Pons (tissue), 1 donor: ENCODE measurements around the gene LASP1.
"Not testable (repeated sequence)": the region's sequence is repeated elsewhere in the genome, so short reads cannot be mapped to it uniquely, and the experiment has no call there.

ENCODE experiments used
- DNase-seq: peaks from one replicate; pipeline ENCODE4 v3.0.0-alpha.2; 2016; ENCODE audit warnings: low spot score

Gene LASP1

DNA sequence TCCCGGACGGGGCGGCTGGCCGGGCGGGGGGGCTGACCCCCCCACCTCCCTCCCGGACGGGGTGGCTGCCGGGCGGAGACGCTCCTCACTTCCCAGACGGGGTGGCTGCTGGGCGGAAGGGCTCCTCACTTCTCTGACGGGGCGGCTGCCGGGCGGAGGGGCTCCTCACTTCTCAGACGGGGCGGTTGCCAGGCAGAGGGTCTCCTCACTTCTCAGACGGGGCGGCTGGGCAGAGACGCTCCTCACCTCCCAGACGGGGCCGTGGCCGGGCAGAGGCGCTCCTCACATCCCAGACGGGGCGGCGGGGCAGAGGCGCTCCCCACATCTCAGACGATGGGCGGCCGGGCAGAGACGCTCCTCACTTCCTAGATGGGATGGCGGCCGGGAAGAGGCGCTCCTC lies 60.9 kb downstream of the LASP1 start:
- DNase-seq, result not testable (repeated sequence)

DNA sequence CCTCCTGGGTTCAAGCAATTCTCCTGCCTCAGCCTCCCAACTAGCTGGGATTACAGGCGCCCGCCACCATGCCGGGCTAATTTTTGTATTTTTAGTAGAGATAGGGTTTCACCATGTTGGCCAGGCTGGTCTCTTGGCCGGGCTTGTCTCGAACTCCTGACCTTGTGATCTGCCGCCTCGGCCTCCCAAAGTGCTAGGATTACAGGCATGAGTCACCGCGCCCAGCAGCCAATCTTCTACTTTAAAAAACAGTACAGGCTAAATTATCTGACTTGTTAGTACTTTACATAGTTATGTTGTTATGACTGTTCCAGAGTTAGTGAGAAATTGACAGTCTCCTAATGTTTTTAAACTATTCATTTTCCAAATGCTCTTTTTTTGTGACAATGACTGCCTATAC lies 64.1 kb downstream of the LASP1 start:
- not testable (repeated sequence) for DNase-seq

DNA sequence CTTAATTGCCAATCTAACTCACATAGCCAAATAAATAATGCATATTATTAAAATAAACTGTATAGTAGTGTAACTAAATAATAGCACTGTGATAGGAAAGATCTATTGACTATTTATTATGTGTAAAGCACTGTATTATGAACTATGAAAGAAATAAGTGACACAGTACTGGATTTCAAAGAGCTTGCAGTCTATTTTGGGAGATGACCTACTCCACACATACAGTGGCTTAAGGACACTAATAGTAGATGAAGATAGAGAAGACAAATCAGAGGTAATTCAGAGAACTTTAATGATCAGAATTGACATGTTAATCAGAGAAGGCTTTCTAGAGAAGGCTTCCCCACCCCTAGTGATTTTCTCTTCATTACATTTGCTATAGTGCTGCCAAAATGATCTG lies 70.1 kb downstream of the LASP1 start:
- no peak for DNase-seq

DNA sequence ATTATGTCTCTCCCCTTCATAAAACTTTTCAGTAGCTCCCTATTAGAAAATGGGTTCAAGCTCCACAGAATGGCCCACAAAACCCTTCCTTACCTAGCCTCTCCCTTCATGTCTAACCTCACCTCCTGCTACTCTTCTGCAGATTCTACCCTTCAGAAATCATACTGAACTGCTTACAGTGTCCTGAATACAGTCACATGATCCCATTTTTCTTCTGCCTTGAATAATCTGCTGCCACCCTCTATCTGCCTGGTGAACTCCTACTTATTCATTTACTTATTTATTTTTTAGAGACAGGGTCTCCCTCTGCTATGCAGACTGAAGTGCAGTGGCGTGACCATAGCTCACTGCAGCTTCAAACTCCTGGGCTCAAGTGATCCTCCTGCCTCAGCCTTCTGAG lies 70.5 kb downstream of the LASP1 start:
- DNase-seq, result no peak

- no peak for DNase-seq
Measured at GRCh38 chr17:38942696-38943334, 73.0 kb downstream of the LASP1 start.

DNA sequence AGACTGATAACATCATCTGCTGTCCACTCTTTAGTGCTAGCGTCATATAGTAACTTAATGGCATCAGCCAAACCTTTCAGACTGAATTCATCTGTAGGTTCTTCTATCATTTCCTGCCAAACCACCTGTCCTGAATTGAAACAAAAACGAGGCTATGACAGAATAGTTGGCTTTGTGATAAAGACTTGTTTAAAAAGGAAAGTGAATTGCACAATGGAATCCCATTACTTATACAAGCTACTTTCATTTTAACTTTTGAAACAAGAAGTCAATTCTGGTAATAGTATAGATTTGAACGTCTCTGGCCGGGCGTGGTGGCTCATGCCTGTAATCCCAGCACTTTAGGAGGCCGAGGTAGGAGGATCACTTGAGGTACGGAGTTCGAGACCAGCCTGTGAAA lies 73.7 kb downstream of the LASP1 start:
- DNase-seq, result no peak

GRCh38 chr17:38947189-38947588 lies 77.3 kb downstream of the LASP1 start:
- DNase-seq, result no peak

- not testable (repeated sequence) for DNase-seq
Measured at GRCh38 chr17:38953800-38954199, 83.9 kb downstream of the LASP1 start.

DNA sequence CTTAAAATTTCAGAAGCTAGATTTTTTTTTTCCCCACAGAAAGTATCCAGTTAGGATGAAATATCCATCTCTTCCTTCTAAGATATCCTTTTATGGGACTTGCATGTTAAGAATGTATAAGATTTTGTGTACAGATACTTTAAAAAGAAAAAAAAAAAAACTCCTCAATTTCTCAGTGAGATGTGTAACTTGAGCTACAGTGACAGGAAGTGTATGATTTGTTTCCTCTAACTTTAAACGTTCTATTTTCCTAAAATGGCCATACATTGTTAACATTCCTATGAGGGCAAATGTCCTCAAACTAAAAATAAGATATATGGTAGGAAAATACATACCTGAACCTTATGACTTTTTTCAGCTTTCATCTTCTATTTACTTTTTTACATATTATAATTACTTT lies 88.5 kb downstream of the LASP1 start:
- no peak for DNase-seq

DNA sequence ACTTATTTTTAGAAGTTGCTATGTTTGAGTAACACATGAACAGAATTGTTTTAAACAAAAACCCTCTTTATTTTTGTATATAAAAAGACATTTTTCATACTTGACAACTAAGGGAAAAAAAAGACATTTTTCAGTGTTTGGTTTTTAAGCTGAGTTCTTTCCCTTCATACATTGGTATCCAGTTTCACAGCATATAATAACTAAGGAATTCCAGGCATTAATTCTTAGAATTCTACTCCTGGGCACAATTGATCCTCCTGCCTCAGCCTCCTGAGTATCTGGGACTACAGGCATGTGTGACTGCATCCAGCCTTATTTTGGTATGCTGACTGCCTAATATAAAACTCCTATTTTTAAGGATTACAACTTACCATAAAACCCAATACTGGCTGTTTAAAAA lies 88.9 kb downstream of the LASP1 start:
- DNase-seq, result no peak

GRCh38 chr17:38959508-38959907 lies 89.7 kb downstream of the LASP1 start:
- DNase-seq, result no peak

GRCh38 chr17:38960402-38960801 lies 90.5 kb downstream of the LASP1 start:
- DNase-seq, result no peak

- DNase-seq, result no peak
Measured at GRCh38 chr17:38961413-38961812, 91.6 kb downstream of the LASP1 start.

DNA sequence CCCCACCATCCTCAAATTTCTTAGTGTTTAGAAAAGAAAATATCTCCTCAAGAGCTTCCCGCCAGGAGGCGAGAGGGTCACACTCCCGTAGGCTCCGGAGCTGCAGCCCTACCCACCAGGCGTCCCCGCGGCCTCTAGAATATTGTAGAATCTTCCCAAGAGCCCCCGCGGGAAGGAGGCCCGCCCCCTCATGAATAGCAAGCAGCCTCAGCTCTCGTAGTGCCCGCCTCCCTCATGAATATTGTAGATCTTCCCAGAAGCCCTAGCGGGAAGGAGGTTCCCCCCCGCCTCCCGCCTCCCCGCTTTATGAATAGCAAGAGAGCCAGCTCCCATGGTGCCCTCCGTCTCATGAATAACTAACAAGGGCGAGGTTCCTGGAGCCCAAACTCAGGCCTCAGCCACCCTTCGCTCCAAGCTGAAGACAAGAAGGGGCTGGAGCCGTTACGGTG lies 97.5 kb downstream of the LASP1 start, which contains the start of gene FBXO47:
FBXO47 (minus strand) TSS at position 114 of the 449 bp plus-strand sequence. CDS start 4,378 bp downstream, outside the sequence.
- DNase-seq, result peak; percentile 92

DNA sequence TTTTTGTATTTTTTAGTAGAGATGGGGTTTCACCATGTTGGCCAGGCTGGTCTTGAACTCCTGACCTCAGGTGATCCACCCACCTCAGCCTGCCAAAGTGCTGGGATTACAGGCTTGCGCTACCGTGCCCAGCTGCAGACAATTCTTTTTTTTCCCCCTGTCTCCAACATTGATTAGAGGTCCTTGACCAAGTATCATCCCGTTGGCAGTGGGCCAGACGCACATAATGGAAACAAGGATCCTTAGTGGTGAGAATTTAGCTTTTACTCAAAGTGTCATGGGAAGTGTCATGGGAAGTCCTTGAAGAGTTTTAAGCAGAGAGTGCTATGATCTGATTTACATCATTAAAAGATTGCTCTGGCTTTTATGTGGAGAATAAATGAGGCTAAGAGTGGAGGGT lies 99.4 kb downstream of the LASP1 start:
- no peak for DNase-seq

DNA sequence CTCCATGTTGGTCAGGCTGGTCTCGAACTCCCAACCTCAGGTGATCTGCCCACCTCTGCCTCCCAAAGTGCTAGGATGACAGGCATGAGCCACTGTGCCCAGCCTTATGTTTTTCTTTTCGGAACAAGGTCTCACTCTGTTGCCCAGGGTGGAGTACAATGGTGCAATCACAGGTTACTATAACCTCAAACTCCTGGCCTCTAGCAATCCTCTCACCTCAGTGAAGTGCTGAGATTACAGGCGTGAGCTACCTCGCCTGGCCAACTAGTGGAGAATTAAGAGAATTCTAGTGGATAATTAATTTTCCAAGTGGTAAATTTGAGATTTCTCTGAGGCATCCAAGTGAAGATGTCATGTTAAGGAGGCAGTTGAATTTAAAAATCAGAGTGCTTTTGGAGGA lies 100.3 kb downstream of the LASP1 start:
- no peak for DNase-seq

DNA sequence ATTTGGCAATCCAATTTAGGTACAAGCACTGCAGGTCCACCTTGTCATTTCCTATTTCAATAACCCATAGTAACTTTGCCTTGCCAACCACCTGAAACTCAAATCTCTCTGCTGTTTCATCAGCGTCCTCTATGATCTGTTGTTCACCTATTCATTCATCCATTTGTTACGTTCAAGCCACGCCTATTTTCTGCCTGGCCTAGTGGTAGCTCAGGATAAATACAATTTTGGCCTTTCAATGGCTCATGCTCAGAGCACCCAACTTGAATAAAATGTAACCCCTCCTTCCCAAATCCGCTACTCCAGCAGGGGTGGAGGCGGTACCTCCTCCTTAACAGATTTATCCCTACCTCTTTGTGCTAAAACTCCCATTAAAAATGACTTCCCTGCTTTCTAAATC lies 100.9 kb downstream of the LASP1 start:
- no peak for DNase-seq
